ENCODE results near the gene EFNA5.

The EFNA5 gene

DNA sequence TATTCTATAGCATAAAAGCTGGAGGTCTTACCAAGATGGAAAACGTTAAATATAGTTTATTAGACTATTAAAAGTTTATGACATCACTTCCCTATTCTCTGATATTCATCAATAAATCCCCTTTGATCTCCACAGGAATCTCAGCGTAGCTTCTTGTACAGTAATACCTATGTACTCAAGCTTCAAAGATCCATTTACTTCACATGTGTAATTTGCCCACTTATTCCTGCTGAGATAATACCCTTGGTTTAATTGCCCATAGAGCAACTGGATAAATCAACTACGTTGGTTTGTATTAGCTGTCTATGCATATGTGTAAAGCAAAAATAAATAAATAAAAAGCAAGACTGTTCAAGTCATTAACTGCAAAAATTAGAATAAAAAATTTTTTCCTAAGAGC is 219.7 kb downstream of the EFNA5 start:
- WGBS: 99% methylated on average over 1 of the region's 3 CpGs
- no peaks in the 10 kb centered on the region for H3K36me3 ChIP-seq (ENCODE audit: insufficient read depth, low read length)
- 0 out of 2 replicates have a peak, but pooled peaks cover 3% of the 10 kb centered on the region for H3K9me3 ChIP-seq (ENCODE audit: insufficient read depth, low read depth, low read length)
- no peak overlapping the region for H3K9ac ChIP-seq (ENCODE audit: low read depth, low read length)
- H3K27me3 ChIP-seq (ENCODE audit: insufficient read depth, low read length): no peaks in the 10 kb centered on the region
- no peak overlapping the region for H3K4me3 ChIP-seq (ENCODE audit: low read length)
- H3K27ac ChIP-seq (ENCODE audit: low read depth, low read length): no peak overlapping the region
- H3K4me1 ChIP-seq (ENCODE audit: insufficient read depth, low read length): peaks cover 38% of the 10 kb centered on the region

DNA sequence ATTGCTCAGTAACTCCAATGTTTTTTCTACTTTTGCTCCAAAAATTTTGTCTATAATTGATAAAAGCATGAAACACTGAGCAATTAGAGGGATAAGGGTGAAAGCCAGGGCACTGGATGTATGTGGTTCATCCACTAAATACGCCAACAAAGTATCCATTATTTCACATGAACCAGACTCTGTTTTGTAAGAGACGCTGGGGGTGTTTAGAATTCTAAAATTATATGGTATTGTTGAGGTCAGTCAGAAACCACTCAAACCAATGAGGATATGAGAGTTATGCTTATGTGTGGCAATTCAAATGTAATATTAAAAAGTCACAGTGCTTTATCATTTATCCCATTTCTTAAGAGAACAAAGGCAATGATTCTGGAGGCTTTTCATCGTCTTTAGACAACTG is 220.2 kb downstream of the EFNA5 start:
- 66% methylated on average over 2 of the region's 3 CpGs for WGBS
- Histone ChIP-seq H3K27ac (ENCODE audit: low read depth, low read length) (no peak overlapping the region), H3K4me3 (ENCODE audit: low read length) (no peak overlapping the region), H3K27me3 (ENCODE audit: insufficient read depth, low read length) (no peaks in the 10 kb centered on the region), H3K9ac (ENCODE audit: low read depth, low read length) (no peak overlapping the region), H3K4me1 (ENCODE audit: insufficient read depth, low read length) (peaks cover 35% of the 10 kb centered on the region), H3K36me3 (ENCODE audit: insufficient read depth, low read length) (no peaks in the 10 kb centered on the region), H3K9me3 (ENCODE audit: insufficient read depth, low read depth, low read length) (0 out of 2 replicates have a peak, but pooled peaks cover 3% of the 10 kb centered on the region)

- no peak overlapping the region for H3K27ac ChIP-seq (ENCODE audit: low read depth, low read length)
- no peak overlapping the region for H3K9ac ChIP-seq (ENCODE audit: low read depth, low read length)
- no peak overlapping the region for H3K4me3 ChIP-seq (ENCODE audit: low read length)
- no peaks in the 10 kb centered on the region for H3K36me3 ChIP-seq (ENCODE audit: insufficient read depth, low read length)
- H3K9me3 ChIP-seq (ENCODE audit: insufficient read depth, low read depth, low read length): 0 out of 2 replicates have a peak, but pooled peaks cover 3% of the 10 kb centered on the region
- no peaks in the 10 kb centered on the region for H3K27me3 ChIP-seq (ENCODE audit: insufficient read depth, low read length)
- 94% methylated on average over 2 of the region's 3 CpGs for WGBS
- peaks cover 27% of the 10 kb centered on the region for H3K4me1 ChIP-seq (ENCODE audit: insufficient read depth, low read length)
These were observed 221.4 kb downstream of the EFNA5 start for GRCh38 chr5:107449369-107449768.

DNA sequence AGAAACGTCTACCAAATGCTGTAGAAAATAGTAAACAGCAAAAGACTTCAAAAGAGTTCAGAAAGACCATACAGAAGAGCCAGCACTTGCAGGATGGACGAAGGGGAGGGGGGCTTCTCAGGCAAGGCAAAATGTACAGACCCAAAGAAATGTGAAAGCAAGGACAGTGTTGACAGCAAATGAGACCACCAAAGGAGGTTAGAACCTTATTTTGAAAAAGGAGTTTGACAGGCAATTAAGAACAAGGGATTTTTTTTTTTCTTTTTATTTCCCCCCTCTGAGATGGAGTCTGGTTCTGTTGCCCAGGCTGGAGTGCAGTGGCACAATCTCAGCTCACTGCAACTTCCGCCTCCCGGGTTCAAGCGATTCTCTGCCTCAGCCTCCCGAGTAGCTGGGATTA is 223.2 kb downstream of the EFNA5 start:
- H3K36me3 ChIP-seq (ENCODE audit: insufficient read depth, low read length): no peaks in the 10 kb centered on the region
- H3K4me3 ChIP-seq (ENCODE audit: low read length): no peak overlapping the region
- H3K4me1 ChIP-seq (ENCODE audit: insufficient read depth, low read length): peaks cover 20% of the 10 kb centered on the region
- H3K9ac ChIP-seq (ENCODE audit: low read depth, low read length): no peak overlapping the region
- H3K27me3 ChIP-seq (ENCODE audit: insufficient read depth, low read length): no peaks in the 10 kb centered on the region
- H3K27ac ChIP-seq (ENCODE audit: low read depth, low read length): no peak overlapping the region
- WGBS: 87% methylated on average over 6 of the region's 6 CpGs
- 0 out of 2 replicates have a peak, but pooled peaks cover 3% of the 10 kb centered on the region for H3K9me3 ChIP-seq (ENCODE audit: insufficient read depth, low read depth, low read length)

DNA sequence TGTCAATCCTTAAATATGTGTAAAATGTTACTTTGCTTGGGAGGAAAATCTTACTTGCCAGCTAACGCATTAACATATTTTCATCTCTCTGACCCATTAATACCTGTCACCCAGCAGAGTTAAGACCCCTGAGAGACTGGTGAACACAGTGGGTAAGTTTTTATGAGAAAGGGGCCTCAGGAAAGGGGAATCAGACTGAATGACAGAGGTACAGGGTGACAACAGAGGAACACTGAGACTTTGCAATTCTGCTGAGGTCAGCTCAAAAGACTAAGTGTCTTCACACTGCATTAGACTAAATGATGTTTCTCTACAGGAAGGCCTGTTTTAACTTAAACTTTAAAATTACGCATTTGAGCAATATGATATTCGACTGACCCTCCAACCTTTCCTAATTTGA is 223.8 kb downstream of the EFNA5 start:
- Histone ChIP-seq H3K9me3 (ENCODE audit: insufficient read depth, low read depth, low read length) (0 out of 2 replicates have a peak, but pooled peaks cover 3% of the 10 kb centered on the region), H3K4me1 (ENCODE audit: insufficient read depth, low read length) (peaks cover 20% of the 10 kb centered on the region), H3K36me3 (ENCODE audit: insufficient read depth, low read length) (no peaks in the 10 kb centered on the region), H3K27ac (ENCODE audit: low read depth, low read length) (no peak overlapping the region), H3K4me3 (ENCODE audit: low read length) (no peak overlapping the region), H3K9ac (ENCODE audit: low read depth, low read length) (no peak overlapping the region), H3K27me3 (ENCODE audit: insufficient read depth, low read length) (no peaks in the 10 kb centered on the region)
- 98% methylated on average over 2 of the region's 3 CpGs for WGBS

- peaks cover 15% of the 10 kb centered on the region for H3K4me1 ChIP-seq (ENCODE audit: insufficient read depth, low read length)
- WGBS: 100% methylated on average over 3 of the region's 3 CpGs
- H3K27ac ChIP-seq (ENCODE audit: low read depth, low read length): no peak overlapping the region
- no peaks in the 10 kb centered on the region for H3K9me3 ChIP-seq (ENCODE audit: insufficient read depth, low read depth, low read length)
- H3K9ac ChIP-seq (ENCODE audit: low read depth, low read length): no peak overlapping the region
- no peaks in the 10 kb centered on the region for H3K36me3 ChIP-seq (ENCODE audit: insufficient read depth, low read length)
- no peaks in the 10 kb centered on the region for H3K27me3 ChIP-seq (ENCODE audit: insufficient read depth, low read length)
- no peak overlapping the region for H3K4me3 ChIP-seq (ENCODE audit: low read length)
These were observed 226.4 kb downstream of the EFNA5 start for GRCh38 chr5:107444300-107444699.

DNA sequence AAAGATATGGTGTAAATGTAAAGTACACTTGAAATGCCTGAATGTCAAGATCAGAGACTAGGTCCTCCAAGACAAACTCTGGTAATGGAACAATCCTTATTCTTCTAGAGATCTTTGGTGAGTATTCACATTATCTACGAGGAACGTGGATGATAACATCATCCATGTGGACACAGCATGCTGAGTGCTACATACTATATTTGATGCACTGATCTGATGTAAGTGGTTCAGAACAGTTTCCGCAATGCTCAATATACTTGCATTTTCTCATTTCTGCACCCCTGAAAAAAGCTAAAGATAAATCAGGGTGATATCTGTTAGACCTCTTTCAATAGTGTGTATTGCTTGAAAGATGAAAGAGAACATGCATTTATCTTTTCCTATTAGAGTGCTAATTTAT is 226.8 kb downstream of the EFNA5 start:
- H3K27ac ChIP-seq (ENCODE audit: low read depth, low read length): no peak overlapping the region
- H3K9me3 ChIP-seq (ENCODE audit: insufficient read depth, low read depth, low read length): peaks cover 4% of the 10 kb centered on the region; the same call in 1 of the 2 replicates
- H3K27me3 ChIP-seq (ENCODE audit: insufficient read depth, low read length): no peaks in the 10 kb centered on the region
- peaks cover 15% of the 10 kb centered on the region for H3K4me1 ChIP-seq (ENCODE audit: insufficient read depth, low read length)
- no peak overlapping the region for H3K4me3 ChIP-seq (ENCODE audit: low read length)
- H3K36me3 ChIP-seq (ENCODE audit: insufficient read depth, low read length): no peaks in the 10 kb centered on the region
- 96% methylated on average over 3 of the region's 3 CpGs for WGBS
- no peak overlapping the region for H3K9ac ChIP-seq (ENCODE audit: low read depth, low read length)

- no peak overlapping the region for H3K27ac ChIP-seq (ENCODE audit: low read depth, low read length)
- H3K9me3 ChIP-seq (ENCODE audit: insufficient read depth, low read depth, low read length): peaks cover 4% of the 10 kb centered on the region; the same call in 1 of the 2 replicates
- H3K4me3 ChIP-seq (ENCODE audit: low read length): no peak overlapping the region
- no peak overlapping the region for H3K9ac ChIP-seq (ENCODE audit: low read depth, low read length)
- 100% methylated on average over 1 of the region's 2 CpGs for WGBS
- no peaks in the 10 kb centered on the region for H3K36me3 ChIP-seq (ENCODE audit: insufficient read depth, low read length)
- no peaks in the 10 kb centered on the region for H3K27me3 ChIP-seq (ENCODE audit: insufficient read depth, low read length)
- peaks cover 15% of the 10 kb centered on the region for H3K4me1 ChIP-seq (ENCODE audit: insufficient read depth, low read length)
These were observed 228.3 kb downstream of the EFNA5 start for GRCh38 chr5:107442452-107442851.

GRCh38 chr5:107439832-107440231 is 230.9 kb downstream of the EFNA5 start:
- Histone ChIP-seq H3K27ac (ENCODE audit: low read depth, low read length) (no peak overlapping the region), H3K4me1 (ENCODE audit: insufficient read depth, low read length) (peaks cover 13% of the 10 kb centered on the region), H3K9me3 (ENCODE audit: insufficient read depth, low read depth, low read length) (peaks cover 4% of the 10 kb centered on the region; the same call in 1 of the 2 replicates), H3K9ac (ENCODE audit: low read depth, low read length) (no peak overlapping the region), H3K36me3 (ENCODE audit: insufficient read depth, low read length) (no peaks in the 10 kb centered on the region), H3K27me3 (ENCODE audit: insufficient read depth, low read length) (no peaks in the 10 kb centered on the region), H3K4me3 (ENCODE audit: low read length) (no peak overlapping the region)
- WGBS: 95% methylated on average over 2 of the region's 2 CpGs

DNA sequence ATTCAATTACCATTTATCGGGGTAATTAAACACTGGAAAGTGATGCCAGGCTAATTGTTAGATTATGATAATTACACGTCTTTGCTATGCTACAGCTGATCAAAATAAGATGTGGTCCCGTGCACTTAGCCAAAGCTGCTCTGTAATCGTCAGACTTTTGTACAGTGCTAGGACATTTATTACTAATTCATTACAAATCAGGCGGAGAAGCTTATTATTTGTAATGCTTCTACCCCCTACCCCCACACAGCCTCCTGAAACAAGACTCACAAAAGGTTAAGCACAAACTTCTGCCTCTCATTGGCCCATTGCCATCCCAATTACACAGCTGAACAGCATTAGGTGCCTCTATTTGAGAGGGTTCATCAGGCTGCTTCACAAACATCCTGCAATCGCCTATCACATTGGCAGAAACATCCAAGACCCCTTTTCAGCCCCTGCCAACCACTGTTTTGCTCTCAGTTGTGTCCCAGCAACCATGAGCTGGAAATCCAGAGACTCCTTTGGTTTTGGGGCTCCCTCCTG is 232.7 kb downstream of the EFNA5 start:
- Histone ChIP-seq H3K4me3 (ENCODE audit: low read length) (no peak overlapping the region), H3K36me3 (ENCODE audit: insufficient read depth, low read length) (no peaks in the 10 kb centered on the region), H3K27ac (ENCODE audit: low read depth, low read length) (no peak overlapping the region), H3K4me1 (ENCODE audit: insufficient read depth, low read length) (0 out of 2 replicates have a peak, but pooled peaks cover 6% of the 10 kb centered on the region), H3K9ac (ENCODE audit: low read depth, low read length) (no peak overlapping the region), H3K9me3 (ENCODE audit: insufficient read depth, low read depth, low read length) (peaks cover 4% of the 10 kb centered on the region; the same call in 1 of the 2 replicates), H3K27me3 (ENCODE audit: insufficient read depth, low read length) (no peaks in the 10 kb centered on the region)
- 94% methylated on average over 6 of the region's 6 CpGs for WGBS

DNA sequence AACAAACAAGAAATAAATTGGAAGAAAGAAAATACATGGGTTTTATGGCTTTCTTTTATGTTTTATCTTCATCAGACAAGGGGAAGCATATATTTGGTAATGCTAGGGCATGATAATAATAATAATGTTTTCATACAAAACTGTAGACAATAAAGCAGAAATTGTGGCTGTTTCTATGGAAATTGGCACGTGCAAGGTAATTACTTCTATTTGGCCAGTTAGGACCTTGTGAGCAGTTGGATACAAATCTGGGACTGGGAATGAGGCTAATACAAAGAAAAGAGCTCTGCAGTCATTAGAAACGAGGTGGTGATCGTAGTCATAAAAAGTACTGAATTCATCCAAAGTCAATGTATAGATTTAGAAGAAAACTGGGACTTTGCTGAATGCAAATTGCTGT is 233.6 kb downstream of the EFNA5 start:
- WGBS: 92% methylated on average over 3 of the region's 3 CpGs
- peaks cover 10% of the 10 kb centered on the region; the same call in 1 of the 2 replicates for H3K4me1 ChIP-seq (ENCODE audit: insufficient read depth, low read length)
- H3K36me3 ChIP-seq (ENCODE audit: insufficient read depth, low read length): no peaks in the 10 kb centered on the region
- no peak overlapping the region for H3K27ac ChIP-seq (ENCODE audit: low read depth, low read length)
- no peaks in the 10 kb centered on the region for H3K27me3 ChIP-seq (ENCODE audit: insufficient read depth, low read length)
- peaks cover 4% of the 10 kb centered on the region; the same call in 1 of the 2 replicates for H3K9me3 ChIP-seq (ENCODE audit: insufficient read depth, low read depth, low read length)
- H3K9ac ChIP-seq (ENCODE audit: low read depth, low read length): no peak overlapping the region
- H3K4me3 ChIP-seq (ENCODE audit: low read length): no peak overlapping the region

GRCh38 chr5:107436201-107436600 is 234.5 kb downstream of the EFNA5 start:
- no peaks in the 10 kb centered on the region for H3K36me3 ChIP-seq (ENCODE audit: insufficient read depth, low read length)

More at GRCh38 chr5:107436201-107436600, 234.5 kb downstream of the EFNA5 start:
- Histone ChIP-seq H3K27me3 (ENCODE audit: insufficient read depth, low read length) (no peaks in the 10 kb centered on the region), H3K9ac (ENCODE audit: low read depth, low read length) (no peak overlapping the region), H3K9me3 (ENCODE audit: insufficient read depth, low read depth, low read length) (peaks cover 4% of the 10 kb centered on the region; the same call in 1 of the 2 replicates), H3K27ac (ENCODE audit: low read depth, low read length) (no peak overlapping the region), H3K4me1 (ENCODE audit: insufficient read depth, low read length) (peaks cover 6% of the 10 kb centered on the region; the same call in 1 of the 2 replicates), H3K4me3 (ENCODE audit: low read length) (no peak overlapping the region)
- WGBS: 90% methylated on average over 4 of the region's 4 CpGs
